ELF-1 (cell line): Measurements from ENCODE around the gene PFKL.
"Not testable (repeated sequence)": the region's sequence is repeated elsewhere in the genome, so short reads cannot be mapped to it uniquely, and the experiment has no call there.

ENCODE experiments used
- DNase-seq: peaks from one replicate; pipeline ENCODE4 v3.0.0-alpha.2; 2016; ENCODE audit warnings: low read depth, low spot score

Gene PFKL

DNA sequence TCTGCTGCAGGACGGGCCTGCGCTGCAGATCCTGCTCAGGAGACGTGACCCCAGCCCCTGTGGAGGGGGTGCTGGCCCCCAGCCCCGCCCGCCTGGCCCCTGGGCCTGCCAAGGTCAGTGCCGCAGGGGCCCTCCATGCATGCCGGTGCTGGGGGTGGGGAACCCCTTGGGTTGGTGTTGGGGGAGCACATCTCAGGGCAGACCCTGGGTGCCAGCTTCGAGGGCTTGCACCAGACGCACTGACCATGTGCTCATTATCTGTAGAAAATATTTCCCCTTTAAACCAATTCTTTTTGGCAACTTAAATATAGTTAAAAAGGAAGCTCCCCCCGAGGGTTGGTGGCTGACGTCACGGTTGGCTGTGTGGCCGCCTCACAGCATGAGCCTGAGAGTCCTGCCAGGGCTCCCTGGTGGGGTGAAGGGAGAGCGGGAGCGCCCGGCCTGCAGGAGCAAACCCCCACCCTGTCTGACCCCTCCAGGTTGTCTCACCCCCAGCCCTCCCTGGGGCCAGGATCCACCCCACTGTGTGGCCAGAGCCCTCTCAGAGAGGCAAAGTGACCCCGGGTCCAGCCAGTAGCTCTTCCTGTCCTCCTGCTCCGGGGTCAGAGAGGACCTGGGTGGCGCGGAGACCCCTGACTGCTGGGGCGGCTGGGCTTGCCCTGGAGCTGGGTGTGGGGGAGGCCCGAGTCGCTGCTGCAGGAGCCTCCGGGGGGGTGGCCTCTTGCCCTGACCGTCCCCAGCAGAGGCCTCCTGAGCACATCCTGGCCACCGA, 5.3 kb upstream of the PFKL start:
- no peak for DNase-seq

DNA sequence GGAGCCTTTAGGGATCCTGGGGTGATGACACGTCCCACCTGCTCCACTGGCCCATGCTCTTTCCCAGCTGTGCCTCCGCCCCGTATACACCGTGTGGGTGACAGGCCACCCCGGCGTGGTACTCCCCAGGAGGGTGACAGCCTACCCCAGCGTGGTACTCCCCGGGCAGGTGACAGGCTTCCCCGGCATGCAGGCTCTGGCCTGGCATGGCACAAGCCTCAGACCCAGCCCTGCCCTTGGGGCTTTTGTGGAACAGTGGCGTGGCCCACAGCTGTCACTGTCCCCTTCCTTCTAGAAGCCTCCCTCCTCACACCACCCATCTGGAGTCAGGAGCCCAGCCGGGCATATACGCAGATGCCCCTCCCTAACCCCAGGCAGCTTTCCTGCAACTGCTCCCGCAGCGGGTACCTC, 4.7 kb upstream of the PFKL start:
- DNase-seq: peak; percentile 45

DNA sequence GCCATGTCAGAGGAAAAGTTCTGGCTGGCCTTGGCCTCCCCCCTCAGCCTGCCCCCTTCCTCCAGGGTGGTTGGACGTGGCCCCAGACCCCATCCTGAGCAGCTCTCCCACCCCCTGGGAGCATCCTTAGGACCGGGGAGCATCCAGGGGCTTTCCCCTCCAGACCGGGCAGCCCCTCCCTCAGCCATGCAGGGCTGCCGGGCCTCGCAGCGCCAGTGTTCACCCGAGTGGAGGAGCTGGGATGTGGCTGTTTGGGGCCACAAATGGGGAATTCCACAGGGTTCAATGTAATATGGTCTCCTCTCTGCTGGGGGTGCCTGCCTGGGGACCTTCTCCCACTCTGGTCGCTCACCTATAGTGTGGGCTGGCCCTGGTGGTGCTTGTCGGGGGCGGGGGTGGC, 4.2 kb upstream of the PFKL start:
- no peak for DNase-seq

DNA sequence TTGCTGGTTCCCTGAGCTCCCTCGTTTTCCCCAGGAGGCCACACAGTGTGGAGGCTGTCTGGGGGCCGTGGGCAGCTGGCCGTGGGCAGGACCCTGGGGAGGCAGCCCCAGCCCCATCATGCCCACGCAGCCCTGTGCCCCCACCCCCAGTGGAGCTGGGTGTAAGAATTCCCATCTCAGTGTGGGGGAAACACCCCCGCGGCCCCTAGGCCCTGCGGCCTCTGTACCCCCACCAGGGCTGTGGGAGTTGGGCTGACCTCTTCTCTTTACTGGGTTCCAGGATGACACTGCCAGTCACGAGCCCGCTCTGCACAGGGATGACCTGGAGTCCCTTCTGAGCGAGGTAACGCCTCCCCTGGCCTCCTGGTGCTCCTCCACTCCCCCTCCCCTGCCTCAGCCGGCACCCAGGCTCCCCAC, 3.7 kb upstream of the PFKL start:
- DNase-seq: no peak

DNA sequence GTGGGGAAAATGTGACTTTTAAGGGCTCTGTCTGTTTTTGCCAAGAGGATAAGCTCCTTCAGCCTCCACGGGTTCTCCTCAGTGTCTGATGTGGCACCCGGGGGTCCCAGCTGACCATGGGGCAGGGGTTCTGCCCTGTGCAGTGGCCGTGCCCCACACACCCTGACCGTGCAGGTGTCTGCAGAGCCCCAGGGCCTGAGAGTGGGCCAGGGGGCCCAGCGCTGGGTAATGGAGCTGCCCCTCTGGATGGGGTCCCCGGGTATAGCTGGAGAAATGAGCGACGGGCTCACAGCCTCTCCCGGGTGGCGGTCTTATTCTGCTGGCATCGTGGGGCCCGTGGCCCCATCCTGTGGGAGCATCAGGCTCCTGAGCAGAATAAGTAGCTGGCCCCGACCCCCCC, 2.9 kb upstream of the PFKL start:
- no peak for DNase-seq

DNA sequence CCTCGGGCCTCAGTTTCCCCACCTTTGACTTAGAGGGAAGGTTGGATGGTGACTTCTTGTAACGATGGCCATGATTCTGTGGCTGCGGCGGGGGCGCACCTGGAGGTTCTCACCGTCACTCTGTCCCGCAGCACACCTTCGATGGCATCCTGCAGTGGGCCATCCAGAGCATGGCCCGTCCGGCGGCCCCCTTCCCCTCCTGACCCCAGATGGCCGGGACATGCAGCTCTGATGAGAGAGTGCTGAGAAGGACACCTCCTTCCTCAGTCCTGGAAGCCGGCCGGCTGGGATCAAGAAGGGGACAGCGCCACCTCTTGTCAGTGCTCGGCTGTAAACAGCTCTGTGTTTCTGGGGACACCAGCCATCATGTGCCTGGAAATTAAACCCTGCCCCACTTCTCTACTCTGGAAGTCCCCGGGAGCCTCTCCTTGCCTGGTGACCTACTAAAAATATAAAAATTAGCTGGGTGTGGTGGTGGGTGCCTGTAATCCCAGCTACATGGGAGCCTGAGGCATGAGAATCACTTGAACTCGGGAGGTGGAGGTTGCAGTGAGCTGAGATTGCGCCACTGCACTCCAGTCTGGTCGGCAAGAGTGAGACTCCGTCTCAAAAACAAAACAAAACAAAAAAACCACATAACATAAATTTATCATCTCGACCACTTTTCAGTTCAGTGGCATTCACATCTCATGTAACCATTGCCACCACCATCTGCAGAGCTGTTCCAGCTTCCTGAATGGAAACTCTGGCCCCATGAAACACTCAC, 2.1 kb upstream of the PFKL start:
- peak; percentile 90 for DNase-seq

DNA sequence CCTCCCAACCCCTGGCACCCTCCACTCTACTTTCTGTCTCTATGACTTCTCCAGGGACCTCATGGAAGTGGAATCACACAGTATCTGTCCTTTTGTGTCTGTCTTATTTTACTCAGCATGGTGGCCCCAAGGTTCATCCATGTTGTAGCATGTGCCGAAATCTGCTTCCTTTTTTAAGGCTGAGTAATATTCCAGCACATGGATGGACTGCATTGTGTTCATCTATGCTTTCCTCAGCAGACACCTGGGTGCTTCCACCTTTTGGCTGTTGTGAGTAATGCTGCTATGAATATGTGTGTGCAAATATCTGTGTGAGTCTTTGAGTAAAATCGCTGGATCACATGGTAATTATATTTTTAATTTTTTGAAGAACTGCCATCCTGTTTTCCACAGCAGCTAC, 1.6 kb upstream of the PFKL start:
- DNase-seq: no peak

DNA sequence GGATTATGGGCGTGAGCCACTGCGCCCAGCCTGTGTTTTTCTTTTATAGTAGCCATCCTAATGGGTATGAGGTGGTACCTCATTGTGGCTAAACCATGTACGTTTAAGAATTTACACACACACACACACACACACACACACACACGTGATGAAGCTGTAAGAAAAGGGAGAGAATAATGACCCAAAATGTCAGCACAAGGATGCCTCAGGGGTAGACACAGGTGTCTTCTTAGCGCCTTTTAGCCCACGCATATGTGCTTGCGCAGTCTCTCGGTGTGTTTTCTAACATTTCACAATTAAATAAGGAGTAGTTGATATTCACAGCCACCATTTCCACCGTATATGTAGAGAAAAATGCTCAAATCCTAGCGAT, 782 bp upstream of the PFKL start:
- no peak for DNase-seq

DNA sequence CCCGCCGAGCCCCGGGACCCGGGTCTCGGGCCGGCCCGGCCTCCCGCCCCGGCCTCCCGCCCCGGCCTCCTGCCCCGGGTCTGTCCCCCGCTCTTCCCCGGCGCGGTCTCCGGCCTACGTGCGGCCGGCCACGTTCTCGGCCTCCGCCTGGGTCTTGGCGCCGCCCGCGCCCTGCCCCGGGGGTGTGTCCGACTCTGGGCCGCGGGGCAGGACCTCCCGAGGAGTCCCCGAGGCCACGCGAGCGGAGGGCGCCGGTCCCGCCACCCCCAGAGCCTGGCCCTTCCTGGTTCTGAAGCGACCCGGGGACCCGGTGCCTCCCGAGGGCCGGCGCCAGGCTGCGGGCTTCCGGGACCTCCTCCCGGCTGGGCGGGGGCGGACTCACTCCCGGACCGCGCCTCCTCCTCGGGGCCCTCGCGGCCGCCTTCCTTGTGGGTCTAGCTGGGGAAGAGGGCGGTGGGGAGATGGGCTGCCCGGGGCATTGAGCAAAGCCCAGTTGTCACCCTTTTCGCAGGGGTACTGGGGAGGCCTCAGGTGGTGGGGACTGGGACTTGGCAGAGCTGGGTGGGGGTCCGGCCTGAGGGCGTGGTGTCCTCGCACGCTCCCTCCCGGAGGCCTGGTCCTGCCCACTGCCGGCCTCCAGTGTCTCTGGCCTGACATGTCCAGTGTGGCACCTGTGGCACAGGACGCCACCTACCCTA, 558 bp downstream of the PFKL start:
- peak; percentile 39 for DNase-seq

DNA sequence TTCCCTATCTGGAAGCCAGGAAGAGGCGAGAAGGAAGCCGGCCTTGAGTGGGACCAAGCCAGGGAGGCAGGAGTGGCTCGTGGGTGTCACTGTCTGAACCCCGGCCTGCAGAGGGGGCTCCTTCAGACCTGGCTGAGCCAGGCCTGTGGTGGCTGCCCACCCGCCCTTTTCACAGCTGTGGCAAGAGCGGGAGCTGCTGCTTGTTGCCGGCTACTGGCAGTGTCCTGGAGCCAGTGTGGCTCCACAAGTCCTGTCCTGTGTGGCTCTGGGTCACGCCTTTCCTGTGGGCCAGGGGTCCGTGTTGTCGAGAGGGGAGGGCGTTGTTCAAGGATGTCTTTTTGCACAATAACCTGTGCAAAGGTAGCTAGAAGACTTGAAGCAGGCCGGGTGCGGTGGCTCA, 1.3 kb downstream of the PFKL start:
- DNase-seq: no peak

DNA sequence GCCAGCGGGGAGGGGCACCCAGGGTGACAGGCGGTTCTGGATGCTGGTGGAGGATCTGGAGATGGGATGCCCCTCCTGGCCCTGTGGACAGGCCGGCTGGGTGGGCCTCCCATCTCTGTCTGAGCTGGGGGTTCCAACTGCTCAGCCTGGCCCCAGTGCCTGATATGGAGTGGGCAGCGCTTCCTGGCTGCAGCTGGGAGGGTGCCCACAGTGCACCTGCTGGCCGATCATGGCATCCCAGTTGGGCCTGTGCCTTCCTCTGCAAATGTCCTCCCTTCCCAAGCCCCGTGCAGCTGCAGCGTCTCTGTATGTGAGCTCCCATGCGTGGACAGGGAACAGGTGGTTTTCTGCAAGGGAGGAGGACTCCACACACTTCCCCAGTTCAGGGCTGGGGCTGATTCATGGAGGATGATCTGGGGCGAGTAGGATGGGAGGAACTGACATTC, 2.1 kb downstream of the PFKL start:
- DNase-seq: no peak

DNA sequence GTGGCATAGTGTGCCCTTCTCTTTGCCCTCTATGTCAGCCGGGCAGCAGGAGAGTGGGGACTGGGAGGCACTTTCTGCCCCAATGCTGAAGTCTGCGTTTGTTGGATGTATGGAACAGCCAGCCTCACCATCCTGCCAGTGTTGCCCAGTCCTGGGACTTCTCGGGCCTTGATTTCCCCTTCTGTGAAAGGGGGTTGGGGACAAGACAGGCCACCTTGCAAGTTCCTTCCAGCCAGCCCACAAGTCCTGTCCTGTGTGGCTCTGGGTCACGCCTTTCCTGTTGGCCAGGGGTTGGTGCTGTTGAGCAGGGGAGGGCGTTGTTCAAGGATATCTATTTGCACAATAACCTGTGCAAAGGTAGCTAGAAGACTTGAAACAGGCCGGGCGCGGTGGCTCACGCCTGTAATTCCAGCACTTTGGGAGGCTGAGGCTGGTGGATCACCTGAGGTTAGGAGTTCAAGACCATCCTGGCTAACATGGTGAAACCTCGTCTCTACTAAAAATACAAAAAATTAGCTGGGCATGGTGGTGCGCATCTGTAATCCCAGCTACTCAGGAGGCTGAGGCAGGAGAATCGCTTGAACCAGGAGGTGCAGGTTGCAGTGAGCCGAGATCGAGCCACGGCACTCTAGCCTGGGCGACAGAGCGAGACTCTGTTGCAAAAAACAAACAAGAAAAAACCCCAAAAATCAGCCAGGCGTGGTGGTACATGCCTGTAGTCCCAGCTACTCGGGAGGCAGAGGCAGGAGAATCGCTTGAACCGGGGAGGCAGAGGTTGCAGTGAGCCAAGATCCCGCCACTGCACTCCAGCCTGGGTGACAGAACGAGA, 2.9 kb downstream of the PFKL start:
- not testable (repeated sequence) for DNase-seq

DNA sequence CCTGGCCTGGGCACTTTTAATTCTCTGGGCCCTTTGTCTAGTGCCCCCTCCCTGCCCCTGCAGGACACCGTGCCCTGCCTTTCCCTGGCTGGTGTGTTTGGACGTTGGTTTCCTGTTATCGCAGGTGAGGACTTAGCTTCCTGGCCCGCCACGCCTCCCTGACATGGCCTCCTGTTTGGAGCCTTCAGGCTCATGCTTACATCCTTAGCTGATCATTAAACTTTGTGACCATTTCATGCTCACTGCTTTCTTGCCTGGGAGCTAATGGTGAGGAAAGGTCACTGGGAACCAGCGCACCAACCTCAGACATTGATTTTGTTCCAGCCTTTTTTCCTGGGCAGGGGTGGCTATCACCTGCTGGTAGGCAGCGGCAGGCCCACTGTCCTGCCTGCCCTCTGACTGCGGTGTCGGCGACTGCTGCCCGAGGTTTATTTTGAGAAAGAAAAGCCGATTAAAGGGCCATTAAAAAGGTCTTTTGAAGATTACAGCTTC, 3.7 kb downstream of the PFKL start:
- no peak for DNase-seq

DNA sequence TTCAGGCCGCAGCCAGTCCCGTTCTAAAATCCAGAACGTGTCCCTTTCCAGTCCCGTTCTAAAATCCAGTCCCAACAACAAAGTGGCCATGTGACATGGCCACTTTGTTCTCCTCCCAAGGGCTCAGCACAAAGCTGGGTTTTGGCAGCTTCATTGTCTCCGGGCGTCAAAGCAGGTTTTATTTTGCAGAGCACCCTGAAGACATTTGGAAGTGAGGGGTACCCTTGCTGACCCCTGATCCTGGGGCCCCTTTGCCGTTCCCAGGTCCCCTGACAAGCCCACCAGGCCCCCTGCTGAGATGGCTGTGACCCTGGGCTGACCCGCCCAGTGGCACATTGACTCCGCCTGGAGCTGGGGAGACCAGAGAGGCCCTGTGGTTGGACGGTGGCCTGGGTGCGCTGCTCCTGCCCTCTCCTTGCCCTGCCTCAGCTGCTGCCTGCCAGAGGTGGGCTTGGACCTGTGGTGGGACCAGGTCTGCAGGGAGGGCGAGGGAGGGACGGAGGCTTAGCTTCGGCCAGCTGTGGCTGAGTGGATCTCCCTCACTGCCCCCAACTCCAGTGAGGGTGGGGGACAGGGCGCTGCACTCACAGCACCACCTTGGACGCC, 4.3 kb downstream of the PFKL start:
- no peak for DNase-seq

DNA sequence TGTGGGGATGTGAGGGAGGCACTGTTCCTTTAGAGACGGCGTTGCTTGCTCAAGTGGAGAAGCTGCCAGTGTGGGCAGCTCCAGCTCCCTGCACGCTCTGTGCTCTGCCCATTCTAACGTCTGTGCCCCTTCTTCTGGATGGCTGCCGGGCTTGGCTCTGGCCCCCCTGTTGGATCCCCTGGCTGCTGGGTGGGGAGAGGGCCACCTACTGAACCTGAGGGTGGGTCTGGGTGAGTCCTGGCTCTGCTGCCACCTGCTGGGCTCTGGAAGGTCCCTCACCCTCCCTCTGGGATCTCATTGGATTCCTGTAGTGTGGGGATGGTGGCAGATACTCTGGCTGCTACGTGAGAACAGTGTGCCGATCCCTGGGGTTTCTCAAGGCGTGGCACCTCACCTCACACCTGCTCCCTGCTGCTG, 5.0 kb downstream of the PFKL start:
- peak; percentile 69 for DNase-seq

DNA sequence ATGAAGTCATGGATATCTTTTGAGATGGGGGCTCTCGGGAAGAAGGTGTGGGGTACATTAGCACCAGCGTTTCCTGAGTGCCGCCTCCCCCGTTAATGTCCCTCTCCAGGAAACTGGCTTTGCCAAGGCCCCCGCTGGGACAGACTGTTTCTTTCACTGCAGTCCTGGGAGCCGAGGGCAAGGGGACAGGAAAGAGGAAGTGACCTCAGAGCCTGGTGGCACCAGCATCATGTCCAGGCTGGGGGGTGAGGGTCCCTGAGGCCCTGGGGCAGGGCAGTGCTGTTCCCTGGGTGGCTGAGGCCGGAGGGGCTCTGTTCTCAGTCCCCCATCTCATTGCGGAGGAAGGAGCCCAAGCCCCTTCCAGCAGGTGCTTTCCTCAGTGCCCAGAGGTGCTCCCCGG, 5.8 kb downstream of the PFKL start:
- DNase-seq: no peak

DNA sequence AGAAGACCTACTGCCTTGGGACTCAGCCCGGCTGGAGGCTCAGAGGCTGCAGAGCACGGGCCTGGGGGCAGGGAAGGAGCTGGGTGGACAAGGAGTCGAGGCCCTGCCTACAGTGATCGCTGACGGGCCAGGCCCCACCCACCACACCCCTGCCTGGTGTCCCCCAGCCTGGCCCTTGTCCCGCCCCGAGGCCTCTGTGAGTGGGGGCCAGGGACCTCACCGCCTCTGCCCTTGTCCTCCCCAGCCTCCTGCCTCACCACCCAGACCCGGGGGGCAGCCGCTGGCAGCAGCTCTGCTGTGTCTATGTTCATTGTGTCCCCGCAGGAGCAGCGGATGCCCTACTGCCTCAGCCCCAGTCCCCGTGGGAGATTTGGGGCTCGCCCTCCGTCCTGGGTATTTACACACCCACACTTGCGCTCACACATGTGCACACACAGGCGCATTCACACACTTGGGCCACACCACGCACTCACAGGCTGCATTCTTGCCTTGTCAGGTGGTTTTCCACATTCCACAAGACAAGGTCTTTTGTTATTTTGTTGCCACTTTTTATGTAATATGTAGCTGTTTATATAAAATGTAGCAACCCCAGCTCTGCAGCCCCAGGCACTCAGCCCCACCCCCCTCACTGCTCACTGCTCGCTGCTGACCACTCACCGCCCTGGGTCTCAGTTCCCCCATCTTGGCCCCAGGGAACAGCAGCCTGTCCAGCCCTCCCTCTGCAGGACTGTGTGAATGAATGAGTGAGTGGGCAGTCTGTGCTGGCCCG, 7.3 kb downstream of the PFKL start:
- peak; percentile 25 for DNase-seq

DNA sequence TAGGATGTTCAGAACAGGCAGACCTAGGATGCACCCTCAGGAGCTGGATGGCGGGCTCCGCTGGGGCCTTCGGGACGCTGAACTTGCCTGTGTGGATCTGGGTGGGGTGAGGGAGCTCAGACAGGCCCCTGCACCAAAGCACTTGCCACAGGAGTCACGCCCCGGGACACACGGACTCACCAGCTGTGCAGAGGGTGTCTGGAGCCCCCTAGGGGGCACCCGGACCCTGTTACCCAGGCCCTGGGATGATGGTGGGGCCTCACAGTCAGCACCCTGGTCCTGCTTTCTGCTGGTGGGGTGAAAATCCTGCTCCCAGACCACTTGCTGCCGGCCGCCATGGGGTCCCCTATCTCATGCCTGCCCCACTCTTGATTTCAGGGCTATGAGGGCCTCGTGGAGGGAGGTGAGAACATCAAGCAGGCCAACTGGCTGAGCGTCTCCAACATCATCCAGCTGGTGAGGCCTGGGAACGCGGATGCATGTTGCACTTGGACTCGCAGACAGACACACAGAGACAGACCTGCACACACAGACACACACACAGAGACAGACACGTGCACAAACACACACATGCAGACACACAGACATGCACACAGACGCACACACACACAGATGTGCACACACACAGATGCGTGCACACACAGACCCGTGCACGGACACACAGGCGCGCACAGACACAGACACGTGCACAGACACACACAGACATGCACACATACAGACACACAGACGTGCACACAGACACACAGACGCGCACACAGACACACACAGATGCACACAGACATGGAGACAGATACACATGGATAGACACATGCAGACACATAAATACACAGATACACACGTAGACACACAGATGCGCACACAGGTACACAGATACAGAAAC, 11.0 kb downstream of the PFKL start:
- DNase-seq: no peak

DNA sequence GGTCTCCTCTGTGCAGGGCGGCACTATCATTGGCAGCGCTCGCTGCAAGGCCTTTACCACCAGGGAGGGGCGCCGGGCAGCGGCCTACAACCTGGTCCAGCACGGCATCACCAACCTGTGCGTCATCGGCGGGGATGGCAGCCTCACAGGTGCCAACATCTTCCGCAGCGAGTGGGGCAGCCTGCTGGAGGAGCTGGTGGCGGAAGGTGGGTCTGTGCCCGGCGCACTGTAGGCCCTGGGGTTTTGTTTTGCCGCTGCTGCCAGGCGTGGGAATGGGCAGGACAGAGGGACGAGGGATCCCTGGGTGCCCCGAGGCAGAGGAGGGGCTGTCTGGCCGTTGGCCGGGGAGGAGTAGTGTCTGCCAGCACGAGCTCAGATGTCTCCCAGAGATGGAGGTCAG, 12.2 kb downstream of the PFKL start:
- DNase-seq: no peak
